ENCODE measurements around the gene KCTD15. TPM values are rescaled to one million over a fixed set of nuclear protein-coding genes. Genes with fewer than 3 reads are reported as not detected.

Gene KCTD15
- total and polyA plus RNA-seq, 2 of the 4 experiments (the other 2 are of a cell fraction), result 16.3 to 19.6 TPM

DNA sequence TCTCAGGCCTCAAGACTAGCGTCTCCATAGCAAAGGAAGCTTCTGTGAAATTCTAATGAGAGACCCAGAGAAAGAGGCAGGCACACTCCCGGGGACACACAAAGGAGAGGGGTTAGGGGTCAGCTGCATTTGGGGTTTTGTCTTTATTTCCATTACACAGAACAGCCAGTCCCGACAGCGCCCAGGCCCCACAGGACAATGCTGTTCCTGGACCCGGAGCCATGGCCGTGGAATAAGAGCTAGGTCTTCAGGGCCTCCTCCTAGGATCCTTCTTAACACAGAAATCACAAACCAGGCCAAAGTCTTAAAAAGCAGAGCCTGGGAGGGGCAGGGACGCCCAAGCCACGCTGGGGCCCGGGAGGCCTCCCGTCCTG is 22.8 kb downstream of the KCTD15 start:
- no peak overlapping the region for H4K5ac ChIP-seq (ENCODE audit: low read depth, low read length)
- H3K9me3 ChIP-seq (ENCODE audit: control insufficient read depth, insufficient read depth, low read length), result no peaks in the 10 kb centered on the region
- no peak overlapping the region for H3K14ac ChIP-seq (replicated peaks; ENCODE audit: low read depth, low read length)
- H2BK5ac ChIP-seq (ENCODE audit: low read depth, low read length, poor library complexity, severe bottlenecking), result no peak overlapping the region
- BruUV-seq (replicated peaks), result no TSS peak
- 0 out of 2 replicates have a peak overlapping the region, but pooled peaks have one; percentile 9 for H3K4ac ChIP-seq (ENCODE audit: low read depth, low read length)
- 17% methylated on average over 4 of the region's 10 CpGs; no CpG with 5 or more reads in 1 of the 2 experiments for WGBS, 2 experiments (ENCODE audit: extremely low coverage in 2 of 2, insufficient read length in 1 of 2)
- no peak for ATAC-seq (ENCODE audit: low read depth)
- ChIA-PET CTCF (interaction anchor here (1.1 kb wide), 1 partner anchor 42 kb away, joined by 10 read pairs; no protein-coding TSS in a partner anchor), POLR2A (ENCODE audit: unreplicated experiment) (no interaction called here)
- peak overlapping the region; percentile 83 for H2AFZ ChIP-seq (replicated peaks; ENCODE audit: low read length, poor library complexity)
- H2BK20ac ChIP-seq (ENCODE audit: low read depth, low read length), result no peak overlapping the region
- H3K27ac ChIP-seq (ENCODE audit: insufficient read depth, low read length), result no peak overlapping the region
- no peaks in the 10 kb centered on the region for H3K79me1 ChIP-seq (ENCODE audit: low read depth in 1 of 2, low read length in 2 of 2)
- H2AK5ac ChIP-seq (ENCODE audit: low read depth, low read length), result no peak overlapping the region
- H3K9ac ChIP-seq (ENCODE audit: low read depth, low read length), result no peak overlapping the region
- no peak overlapping the region for H3K18ac ChIP-seq (ENCODE audit: low read depth, low read length)
- H3K9me1 ChIP-seq (ENCODE audit: insufficient read depth, low read length), result no peaks in the 10 kb centered on the region
- H3K27me3 ChIP-seq (ENCODE audit: control insufficient read depth, insufficient read depth, low read length), result no peaks in the 10 kb centered on the region
- intact Hi-C loops (cut with micrococcal nuclease) (no loop called here), in situ Hi-C loops (cut with MboI; ENCODE audit: low sequenced_read_pairs) (no loop called here), dilution Hi-C loops (cut with HindIII; ENCODE audit: low sequenced_read_pairs, unreplicated experiment) (no loop called here)
- H2BK15ac ChIP-seq (ENCODE audit: low read depth, low read length), result no peak overlapping the region
- DNase-seq, result no peak
- no peaks in the 10 kb centered on the region for H4K20me1 ChIP-seq (ENCODE audit: insufficient read depth, low read length)
- H3K4me3 ChIP-seq (ENCODE audit: insufficient read depth, low read depth, low read length), result no peak overlapping the region
- H3K56ac ChIP-seq (ENCODE audit: extremely low read depth, insufficient read depth, low read length), result no peak overlapping the region
- H3K4me2 ChIP-seq (ENCODE audit: low read depth, low read length), result peak overlapping the region; percentile 37; the same call in 1 of the 2 replicates
- peak overlapping the region in 1 of 2 experiments; percentile 38; a peak in 1 of 4 replicates for H4K8ac ChIP-seq (ENCODE audit: low read depth in 2 of 2, low read length in 2 of 2)
- TF ChIP-seq NFE2L2 (IDR thresholded peaks at IDR 0.05; ENCODE audit: low read depth, low read length) (no peak), MXI1 (IDR thresholded peaks at IDR 0.05; ENCODE audit: borderline replicate concordance, low read depth, low read length) (no peak), MAZ (IDR thresholded peaks at IDR 0.05; ENCODE audit: borderline replicate concordance, low read depth, low read length) (no peak), BHLHE40 (IDR thresholded peaks at IDR 0.05; ENCODE audit: low read depth, low read length) (no peak), RFX5 (IDR thresholded peaks at IDR 0.05; ENCODE audit: low read depth, low read length) (no peak), POLR2A (IDR thresholded peaks at IDR 0.05; ENCODE audit: low read depth, low read length) (no peak), CHD1 (IDR thresholded peaks at IDR 0.05; ENCODE audit: low read depth, low read length) (no peak), MAFK (IDR thresholded peaks at IDR 0.05; ENCODE audit: low read depth, low read length) (no peak), RAD21 (IDR thresholded peaks at IDR 0.05; ENCODE audit: low read length) (no peak)
- TF ChIP-seq, protein P1, sequence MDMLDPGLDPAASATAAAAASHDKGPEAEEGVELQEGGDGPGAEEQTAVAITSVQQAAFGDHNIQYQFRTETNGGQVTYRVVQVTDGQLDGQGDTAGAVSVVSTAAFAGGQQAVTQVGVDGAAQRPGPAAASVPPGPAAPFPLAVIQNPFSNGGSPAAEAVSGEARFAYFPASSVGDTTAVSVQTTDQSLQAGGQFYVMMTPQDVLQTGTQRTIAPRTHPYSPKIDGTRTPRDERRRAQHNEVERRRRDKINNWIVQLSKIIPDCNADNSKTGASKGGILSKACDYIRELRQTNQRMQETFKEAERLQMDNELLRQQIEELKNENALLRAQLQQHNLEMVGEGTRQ (IDR thresholded peaks at IDR 0.05; ENCODE audit: low read depth, low read length), result no peak
- TF ChIP-seq, protein P2, sequence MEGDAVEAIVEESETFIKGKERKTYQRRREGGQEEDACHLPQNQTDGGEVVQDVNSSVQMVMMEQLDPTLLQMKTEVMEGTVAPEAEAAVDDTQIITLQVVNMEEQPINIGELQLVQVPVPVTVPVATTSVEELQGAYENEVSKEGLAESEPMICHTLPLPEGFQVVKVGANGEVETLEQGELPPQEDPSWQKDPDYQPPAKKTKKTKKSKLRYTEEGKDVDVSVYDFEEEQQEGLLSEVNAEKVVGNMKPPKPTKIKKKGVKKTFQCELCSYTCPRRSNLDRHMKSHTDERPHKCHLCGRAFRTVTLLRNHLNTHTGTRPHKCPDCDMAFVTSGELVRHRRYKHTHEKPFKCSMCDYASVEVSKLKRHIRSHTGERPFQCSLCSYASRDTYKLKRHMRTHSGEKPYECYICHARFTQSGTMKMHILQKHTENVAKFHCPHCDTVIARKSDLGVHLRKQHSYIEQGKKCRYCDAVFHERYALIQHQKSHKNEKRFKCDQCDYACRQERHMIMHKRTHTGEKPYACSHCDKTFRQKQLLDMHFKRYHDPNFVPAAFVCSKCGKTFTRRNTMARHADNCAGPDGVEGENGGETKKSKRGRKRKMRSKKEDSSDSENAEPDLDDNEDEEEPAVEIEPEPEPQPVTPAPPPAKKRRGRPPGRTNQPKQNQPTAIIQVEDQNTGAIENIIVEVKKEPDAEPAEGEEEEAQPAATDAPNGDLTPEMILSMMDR (conservative IDR thresholded peaks at IDR 0.05; ENCODE audit: low read depth, low read length), result no peak
- TF ChIP-seq, protein P3, sequence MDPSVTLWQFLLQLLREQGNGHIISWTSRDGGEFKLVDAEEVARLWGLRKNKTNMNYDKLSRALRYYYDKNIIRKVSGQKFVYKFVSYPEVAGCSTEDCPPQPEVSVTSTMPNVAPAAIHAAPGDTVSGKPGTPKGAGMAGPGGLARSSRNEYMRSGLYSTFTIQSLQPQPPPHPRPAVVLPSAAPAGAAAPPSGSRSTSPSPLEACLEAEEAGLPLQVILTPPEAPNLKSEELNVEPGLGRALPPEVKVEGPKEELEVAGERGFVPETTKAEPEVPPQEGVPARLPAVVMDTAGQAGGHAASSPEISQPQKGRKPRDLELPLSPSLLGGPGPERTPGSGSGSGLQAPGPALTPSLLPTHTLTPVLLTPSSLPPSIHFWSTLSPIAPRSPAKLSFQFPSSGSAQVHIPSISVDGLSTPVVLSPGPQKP (IDR thresholded peaks at IDR 0.05; ENCODE audit: borderline replicate concordance, low read depth, low read length), result no peak
- H3K36me3 ChIP-seq (ENCODE audit: control insufficient read depth, insufficient read depth, low read length), result no peaks in the 10 kb centered on the region
- no peak overlapping the region for H4K91ac ChIP-seq (ENCODE audit: insufficient read depth, low read depth, low read length)
- no peak overlapping the region for H3K23ac ChIP-seq (ENCODE audit: low read depth, low read length)
- H3K4me1 ChIP-seq (ENCODE audit: control insufficient read depth, insufficient read depth, low read length), result peaks cover 3% of the 10 kb centered on the region; the same call in 1 of the 2 replicates
- H2AK9ac ChIP-seq (replicated peaks; ENCODE audit: low read depth, low read length, poor library complexity), result no peak overlapping the region
- H2BK120ac ChIP-seq (ENCODE audit: low read depth, low read length), result no peak overlapping the region

Measured in IMR-90 (cell line).